Testis (tissue), 2 donors: ENCODE data around the gene STARD13.

ENCODE experiments used
- CTCF ChIP-seq, 3 experiments: fragments of 450-650 bp in 2 of 3; fragments of 200-600 bp in 1 of 3; sonication (generic) in 1 of 3; IDR thresholded peaks; one replicate each; pipeline ENCODE4 v1.5.1; 2016 to 2019; ENCODE audit warnings: antibody characterized with exemption in 3 of 3, mild to moderate bottlenecking in 2 of 3, moderate library complexity in 1 of 3
- POLR2A ChIP-seq: fragments of 450-650 bp; IDR thresholded peaks from one replicate; pipeline ENCODE4 v1.6.1; 2017; ENCODE audit warnings: antibody characterized with exemption, mild to moderate bottlenecking, moderate library complexity

- TF ChIP-seq CTCF (IDR thresholded peaks at IDR 0.05) (no peak), POLR2A (no peak)
Observed at GRCh38 chr13:33087091-33087490, 198.5 kb downstream of the STARD13 start.
